ENCODE results near the gene ZSWIM4.

- TF ChIP-seq, protein P1, sequence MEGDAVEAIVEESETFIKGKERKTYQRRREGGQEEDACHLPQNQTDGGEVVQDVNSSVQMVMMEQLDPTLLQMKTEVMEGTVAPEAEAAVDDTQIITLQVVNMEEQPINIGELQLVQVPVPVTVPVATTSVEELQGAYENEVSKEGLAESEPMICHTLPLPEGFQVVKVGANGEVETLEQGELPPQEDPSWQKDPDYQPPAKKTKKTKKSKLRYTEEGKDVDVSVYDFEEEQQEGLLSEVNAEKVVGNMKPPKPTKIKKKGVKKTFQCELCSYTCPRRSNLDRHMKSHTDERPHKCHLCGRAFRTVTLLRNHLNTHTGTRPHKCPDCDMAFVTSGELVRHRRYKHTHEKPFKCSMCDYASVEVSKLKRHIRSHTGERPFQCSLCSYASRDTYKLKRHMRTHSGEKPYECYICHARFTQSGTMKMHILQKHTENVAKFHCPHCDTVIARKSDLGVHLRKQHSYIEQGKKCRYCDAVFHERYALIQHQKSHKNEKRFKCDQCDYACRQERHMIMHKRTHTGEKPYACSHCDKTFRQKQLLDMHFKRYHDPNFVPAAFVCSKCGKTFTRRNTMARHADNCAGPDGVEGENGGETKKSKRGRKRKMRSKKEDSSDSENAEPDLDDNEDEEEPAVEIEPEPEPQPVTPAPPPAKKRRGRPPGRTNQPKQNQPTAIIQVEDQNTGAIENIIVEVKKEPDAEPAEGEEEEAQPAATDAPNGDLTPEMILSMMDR (IDR thresholded peaks at IDR 0.05; ENCODE audit: poor library complexity, severe bottlenecking) = no peak
- TF ChIP-seq RAD21 (conservative IDR thresholded peaks at IDR 0.05) (no peak), EZH2 (IDR thresholded peaks at IDR 0.05; ENCODE audit: borderline replicate concordance, insufficient read depth, low read length, poor library complexity, severe bottlenecking) (no peak), POLR2AphosphoS5 (IDR thresholded peaks at IDR 0.05) (no peak), EP300 (conservative IDR thresholded peaks at IDR 0.05; ENCODE audit: poor library complexity, severe bottlenecking) (no peak), TAF1 (IDR thresholded peaks at IDR 0.05; ENCODE audit: low read depth) (no peak), MXI1 (conservative IDR thresholded peaks at IDR 0.05; ENCODE audit: poor library complexity, severe bottlenecking) (no peak), SMC3 (conservative IDR thresholded peaks at IDR 0.05; ENCODE audit: poor library complexity) (no peak)
- TF ChIP-seq, protein P2, sequence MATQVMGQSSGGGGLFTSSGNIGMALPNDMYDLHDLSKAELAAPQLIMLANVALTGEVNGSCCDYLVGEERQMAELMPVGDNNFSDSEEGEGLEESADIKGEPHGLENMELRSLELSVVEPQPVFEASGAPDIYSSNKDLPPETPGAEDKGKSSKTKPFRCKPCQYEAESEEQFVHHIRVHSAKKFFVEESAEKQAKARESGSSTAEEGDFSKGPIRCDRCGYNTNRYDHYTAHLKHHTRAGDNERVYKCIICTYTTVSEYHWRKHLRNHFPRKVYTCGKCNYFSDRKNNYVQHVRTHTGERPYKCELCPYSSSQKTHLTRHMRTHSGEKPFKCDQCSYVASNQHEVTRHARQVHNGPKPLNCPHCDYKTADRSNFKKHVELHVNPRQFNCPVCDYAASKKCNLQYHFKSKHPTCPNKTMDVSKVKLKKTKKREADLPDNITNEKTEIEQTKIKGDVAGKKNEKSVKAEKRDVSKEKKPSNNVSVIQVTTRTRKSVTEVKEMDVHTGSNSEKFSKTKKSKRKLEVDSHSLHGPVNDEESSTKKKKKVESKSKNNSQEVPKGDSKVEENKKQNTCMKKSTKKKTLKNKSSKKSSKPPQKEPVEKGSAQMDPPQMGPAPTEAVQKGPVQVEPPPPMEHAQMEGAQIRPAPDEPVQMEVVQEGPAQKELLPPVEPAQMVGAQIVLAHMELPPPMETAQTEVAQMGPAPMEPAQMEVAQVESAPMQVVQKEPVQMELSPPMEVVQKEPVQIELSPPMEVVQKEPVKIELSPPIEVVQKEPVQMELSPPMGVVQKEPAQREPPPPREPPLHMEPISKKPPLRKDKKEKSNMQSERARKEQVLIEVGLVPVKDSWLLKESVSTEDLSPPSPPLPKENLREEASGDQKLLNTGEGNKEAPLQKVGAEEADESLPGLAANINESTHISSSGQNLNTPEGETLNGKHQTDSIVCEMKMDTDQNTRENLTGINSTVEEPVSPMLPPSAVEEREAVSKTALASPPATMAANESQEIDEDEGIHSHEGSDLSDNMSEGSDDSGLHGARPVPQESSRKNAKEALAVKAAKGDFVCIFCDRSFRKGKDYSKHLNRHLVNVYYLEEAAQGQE (IDR thresholded peaks at IDR 0.05; ENCODE audit: borderline replicate concordance) = no peak
These were observed 80.6 kb downstream of the ZSWIM4 start for GRCh38 chr19:13875824-13876223.

Data from neural cell (in vitro differentiated cells).